ENCODE data around the gene WNT7B.
A peak's percentile ranks its signal among the peaks of the same experiment; 100 is the strongest.

The WNT7B gene

DNA sequence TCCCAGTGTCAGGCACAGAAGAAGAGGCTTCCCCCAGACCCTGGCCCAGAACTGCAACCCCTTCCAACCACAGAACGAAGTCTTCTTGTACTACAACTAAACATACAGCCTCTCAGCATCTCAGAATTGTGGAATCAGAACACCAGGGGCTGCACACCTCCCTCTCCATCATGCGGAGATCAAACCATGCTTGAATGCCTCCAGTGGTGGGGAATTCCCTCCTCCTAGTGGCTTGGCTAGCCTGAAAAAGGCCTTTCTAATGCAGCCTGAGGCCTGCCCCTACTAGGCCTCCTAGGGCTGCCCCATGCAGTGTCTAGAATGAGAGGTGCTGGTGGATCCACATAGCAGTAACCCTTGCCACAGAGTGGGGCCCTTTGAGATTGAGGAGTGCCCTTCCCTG, 62.7 kb downstream of the WNT7B start:
- no peak overlapping the region for H3K27ac ChIP-seq (ENCODE audit: insufficient read depth in 1 of 2, low read depth in 1 of 2, low read length in 2 of 2, poor library complexity in 1 of 2, severe bottlenecking in 2 of 2)
- peaks cover 0 to 16% (median 13%) of the 10 kb centered on the region in 4 experiments for H3K4me1 ChIP-seq (ENCODE audit: control extremely low read depth in 1 of 4, control insufficient read depth in 4 of 4, insufficient read depth in 4 of 4, low read length in 3 of 4)
- WGBS (ENCODE audit: insufficient coverage) = 100% methylated on average over 1 of the region's 2 CpGs
- peaks cover 0 to 9% (median under 1%) of the 10 kb centered on the region in 5 experiments for H3K27me3 ChIP-seq (replicated peaks in 2 of 5; ENCODE audit: control insufficient read depth in 4 of 5, insufficient read depth in 5 of 5, low read length in 4 of 5)
- POLR2A ChIA-PET = no interaction called here
- H3K9me3 ChIP-seq (ENCODE audit: control extremely low read depth in 1 of 5, control insufficient read depth in 4 of 5, insufficient read depth in 2 of 5, low read depth in 1 of 5, low read length in 4 of 5) = peaks cover 0 to 11% (median 7%) of the 10 kb centered on the region in 5 experiments
- no peak for DNase-seq
- CTCF ChIA-PET = no interaction called here
- no peak overlapping the region for H3K4me3 ChIP-seq (ENCODE audit: control insufficient read depth in 1 of 7, extremely low read depth in 1 of 7, insufficient read depth in 4 of 7, low read depth in 2 of 7, low read length in 6 of 7)
- H3K36me3 ChIP-seq (ENCODE audit: control insufficient read depth in 4 of 4, insufficient read depth in 4 of 4, low read length in 3 of 4) = no peaks in the 10 kb centered on the region

DNA sequence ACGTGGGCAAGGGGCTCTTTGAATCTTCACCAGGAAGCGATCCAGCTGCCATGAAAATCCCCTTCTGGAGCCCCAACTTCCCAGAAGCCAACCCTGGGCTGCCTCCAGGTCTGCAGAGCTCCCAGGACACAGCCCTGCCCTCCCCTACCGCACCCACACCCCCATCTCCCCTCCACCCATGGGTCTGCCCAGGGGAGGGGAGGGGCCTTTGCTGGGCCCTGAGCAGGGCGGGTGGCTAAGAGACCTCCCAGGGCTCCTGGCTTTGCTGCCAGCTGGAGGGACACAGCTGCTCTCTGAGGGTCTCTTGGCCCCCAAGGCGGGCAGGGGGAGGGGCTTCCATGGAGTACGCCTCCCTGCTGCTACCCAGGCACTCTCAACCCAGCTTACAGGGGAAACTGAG, 64.1 kb downstream of the WNT7B start:
- no peak overlapping the region for H3K4me3 ChIP-seq (ENCODE audit: control insufficient read depth in 1 of 7, extremely low read depth in 1 of 7, insufficient read depth in 4 of 7, low read depth in 2 of 7, low read length in 6 of 7)
- CTCF ChIA-PET = interaction anchor here (1.4 kb wide), 1 partner anchor 272 kb away, joined by 3 read pairs; no protein-coding TSS in a partner anchor
- DNase-seq = no peak
- 93% methylated on average over 5 of the region's 6 CpGs for WGBS (ENCODE audit: insufficient coverage)
- no peaks in the 10 kb centered on the region for H3K36me3 ChIP-seq (ENCODE audit: control insufficient read depth in 4 of 4, insufficient read depth in 4 of 4, low read length in 3 of 4)
- POLR2A ChIA-PET = no interaction called here
- peaks cover 0 to 3% (median 2%) of the 10 kb centered on the region in 4 experiments for H3K4me1 ChIP-seq (ENCODE audit: control extremely low read depth in 1 of 4, control insufficient read depth in 4 of 4, insufficient read depth in 4 of 4, low read length in 3 of 4)
- H3K27me3 ChIP-seq (replicated peaks in 2 of 5; ENCODE audit: control insufficient read depth in 4 of 5, insufficient read depth in 5 of 5, low read length in 4 of 5) = peaks cover 0 to 18% (median 2%) of the 10 kb centered on the region in 5 experiments
- no peak overlapping the region for H3K27ac ChIP-seq (ENCODE audit: insufficient read depth in 1 of 2, low read depth in 1 of 2, low read length in 2 of 2, poor library complexity in 1 of 2, severe bottlenecking in 2 of 2)
- H3K9me3 ChIP-seq (ENCODE audit: control extremely low read depth in 1 of 5, control insufficient read depth in 4 of 5, insufficient read depth in 2 of 5, low read depth in 1 of 5, low read length in 4 of 5) = peaks cover 0 to 11% (median 7%) of the 10 kb centered on the region in 5 experiments

DNA sequence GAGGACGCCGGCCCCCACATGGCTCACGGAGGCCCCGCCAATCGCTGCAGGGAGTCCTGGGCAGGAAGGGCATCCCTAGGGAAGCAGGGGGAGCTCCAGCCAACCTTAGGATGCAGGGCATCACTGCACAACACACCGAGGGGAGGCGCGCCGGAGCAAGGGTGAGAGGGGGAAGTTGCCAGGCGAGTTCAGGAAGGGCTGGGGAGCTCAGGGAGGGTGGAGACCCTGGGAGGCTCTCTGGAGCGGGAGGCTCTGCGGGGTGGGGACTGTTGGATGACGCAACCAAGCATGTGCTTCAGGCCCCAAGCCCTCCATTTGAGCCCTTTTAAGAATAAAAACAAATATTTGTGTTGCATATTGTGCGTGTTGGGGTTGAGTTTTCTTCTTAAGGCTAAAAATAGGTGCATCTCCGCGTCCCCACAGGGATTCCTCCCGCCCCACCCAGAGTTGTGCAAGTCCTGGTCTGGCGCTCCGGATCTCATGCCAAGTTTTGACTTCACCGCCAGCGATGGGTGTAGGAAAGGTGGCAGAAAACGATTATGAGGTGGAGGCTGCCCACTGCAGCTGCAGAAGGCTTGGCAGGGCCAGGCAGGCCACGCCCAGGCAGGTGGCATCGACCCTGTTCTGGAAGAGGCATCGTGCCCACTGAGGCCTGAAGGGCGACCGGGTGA, 65.2 kb downstream of the WNT7B start:
- H3K27me3 ChIP-seq (replicated peaks in 2 of 5; ENCODE audit: control insufficient read depth in 4 of 5, insufficient read depth in 5 of 5, low read length in 4 of 5) = peaks cover 0 to 26% (median 4%) of the 10 kb centered on the region in 5 experiments
- CTCF ChIA-PET = interaction anchor here (1.2 to 1.4 kb wide), 3 partner anchors 48 to 1086 kb away, joined by 3 read pairs; no protein-coding TSS in a partner anchor
- POLR2A ChIA-PET = no interaction called here

DNA sequence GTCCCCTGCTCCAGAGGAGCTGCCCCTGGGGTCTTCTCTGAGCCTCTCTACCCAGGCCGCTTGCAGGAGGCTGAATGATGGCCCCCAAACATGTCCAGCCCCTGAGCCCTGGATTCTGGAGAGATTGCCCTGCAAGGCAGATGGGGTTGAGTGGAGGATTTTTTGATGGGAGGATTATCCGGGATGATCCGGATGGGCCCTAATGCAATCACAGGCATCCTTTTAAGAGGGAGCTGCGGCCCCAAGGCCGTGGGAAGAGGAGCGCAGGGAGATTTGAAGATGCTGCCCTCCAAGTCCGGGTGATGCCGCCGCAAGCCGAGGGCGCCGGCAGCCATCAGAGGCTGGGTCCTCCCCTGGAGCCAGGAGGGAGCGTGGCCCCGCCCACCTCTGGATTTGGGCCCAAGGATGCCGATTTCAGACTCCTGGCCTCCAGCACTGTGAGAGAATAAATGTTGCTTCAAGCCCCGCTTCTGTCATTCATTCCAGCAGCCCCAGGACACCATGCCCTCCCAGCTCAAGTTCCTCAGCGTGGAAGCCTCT, 66.0 kb downstream of the WNT7B start:
- CTCF ChIA-PET = interaction anchor here (1.2 to 1.4 kb wide), 2 partner anchors 47 to 1086 kb away, joined by 3 read pairs; no protein-coding TSS in a partner anchor
- H3K4me3 ChIP-seq (ENCODE audit: control insufficient read depth in 1 of 7, extremely low read depth in 1 of 7, insufficient read depth in 4 of 7, low read depth in 2 of 7, low read length in 6 of 7) = no peak overlapping the region
- no peaks in the 10 kb centered on the region for H3K36me3 ChIP-seq (ENCODE audit: control insufficient read depth in 4 of 4, insufficient read depth in 4 of 4, low read length in 3 of 4)
- DNase-seq = no peak
- no peak overlapping the region for H3K27ac ChIP-seq (ENCODE audit: insufficient read depth in 1 of 2, low read depth in 1 of 2, low read length in 2 of 2, poor library complexity in 1 of 2, severe bottlenecking in 2 of 2)
- 98% methylated on average over 14 of the region's 17 CpGs for whole genome bisulfite sequencing (ENCODE audit: insufficient coverage)
- POLR2A ChIA-PET = interaction anchor here (0.7 kb wide), 1 partner anchor 685 kb away, joined by 3 read pairs; no protein-coding TSS in a partner anchor
- no peaks in the 10 kb centered on the region for H3K4me1 ChIP-seq (ENCODE audit: control extremely low read depth in 1 of 4, control insufficient read depth in 4 of 4, insufficient read depth in 4 of 4, low read length in 3 of 4)
- peaks cover 0 to 29% (median 4%) of the 10 kb centered on the region in 5 experiments for H3K27me3 ChIP-seq (replicated peaks in 2 of 5; ENCODE audit: control insufficient read depth in 4 of 5, insufficient read depth in 5 of 5, low read length in 4 of 5)
- peaks cover 0 to 11% (median 7%) of the 10 kb centered on the region in 5 experiments for H3K9me3 ChIP-seq (ENCODE audit: control extremely low read depth in 1 of 5, control insufficient read depth in 4 of 5, insufficient read depth in 2 of 5, low read depth in 1 of 5, low read length in 4 of 5)

More for the DNA sequence above, 65.2 kb downstream of the WNT7B start:
- peaks cover 0 to 11% (median 7%) of the 10 kb centered on the region in 5 experiments for H3K9me3 ChIP-seq (ENCODE audit: control extremely low read depth in 1 of 5, control insufficient read depth in 4 of 5, insufficient read depth in 2 of 5, low read depth in 1 of 5, low read length in 4 of 5)
- H3K4me1 ChIP-seq (ENCODE audit: control extremely low read depth in 1 of 4, control insufficient read depth in 4 of 4, insufficient read depth in 4 of 4, low read length in 3 of 4) = no peaks in the 10 kb centered on the region
- H3K4me3 ChIP-seq (ENCODE audit: control insufficient read depth in 1 of 7, extremely low read depth in 1 of 7, insufficient read depth in 4 of 7, low read depth in 2 of 7, low read length in 6 of 7) = no peak overlapping the region
- no peaks in the 10 kb centered on the region for H3K36me3 ChIP-seq (ENCODE audit: control insufficient read depth in 4 of 4, insufficient read depth in 4 of 4, low read length in 3 of 4)
- no peak overlapping the region for H3K27ac ChIP-seq (ENCODE audit: insufficient read depth in 1 of 2, low read depth in 1 of 2, low read length in 2 of 2, poor library complexity in 1 of 2, severe bottlenecking in 2 of 2)
- WGBS (ENCODE audit: insufficient coverage) = 72% methylated on average over 21 of the region's 27 CpGs
- peak in 2 of 3 donors; percentile 52 to 53 for DNase-seq

DNA sequence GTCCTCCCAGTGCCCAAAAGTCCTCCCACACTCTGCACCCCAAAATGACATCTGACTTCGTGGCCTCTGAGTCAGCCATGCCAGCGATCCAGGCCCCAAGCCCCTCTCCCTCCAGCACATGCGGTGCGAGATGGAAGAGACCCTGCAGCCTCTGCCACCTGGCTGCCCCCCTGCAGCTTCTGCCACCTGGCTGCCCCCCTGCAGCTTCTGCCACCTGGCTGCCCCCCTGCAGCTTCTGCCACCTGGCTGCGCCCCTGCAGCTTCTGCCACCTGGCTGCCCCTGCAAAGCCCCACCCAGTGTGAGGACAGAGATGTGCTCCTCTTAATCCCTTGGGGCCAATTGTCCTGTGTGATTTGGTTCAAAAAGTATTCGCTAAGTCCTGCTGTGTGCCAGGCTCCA, 68.0 kb downstream of the WNT7B start:
- H3K4me3 ChIP-seq (ENCODE audit: control insufficient read depth in 1 of 7, extremely low read depth in 1 of 7, insufficient read depth in 4 of 7, low read depth in 2 of 7, low read length in 6 of 7) = no peak overlapping the region
- H3K27me3 ChIP-seq (replicated peaks in 2 of 5; ENCODE audit: control insufficient read depth in 4 of 5, insufficient read depth in 5 of 5, low read length in 4 of 5) = peaks cover 0 to 46% (median 4%) of the 10 kb centered on the region in 5 experiments
- ChIA-PET CTCF (no interaction called here), POLR2A (no interaction called here)
- DNase-seq = no peak
- no peak overlapping the region for H3K27ac ChIP-seq (ENCODE audit: insufficient read depth in 1 of 2, low read depth in 1 of 2, low read length in 2 of 2, poor library complexity in 1 of 2, severe bottlenecking in 2 of 2)
- H3K4me1 ChIP-seq (ENCODE audit: control extremely low read depth in 1 of 4, control insufficient read depth in 4 of 4, insufficient read depth in 4 of 4, low read length in 3 of 4) = peaks cover 0 to 7% (median 3%) of the 10 kb centered on the region in 4 experiments
- 100% methylated on average over 2 of the region's 6 CpGs for WGBS (ENCODE audit: insufficient coverage)
- H3K9me3 ChIP-seq (ENCODE audit: control extremely low read depth in 1 of 5, control insufficient read depth in 4 of 5, insufficient read depth in 2 of 5, low read depth in 1 of 5, low read length in 4 of 5) = peaks cover 0 to 2% (median 0%) of the 10 kb centered on the region in 5 experiments
- no peaks in the 10 kb centered on the region for H3K36me3 ChIP-seq (ENCODE audit: control insufficient read depth in 4 of 4, insufficient read depth in 4 of 4, low read length in 3 of 4)

DNA sequence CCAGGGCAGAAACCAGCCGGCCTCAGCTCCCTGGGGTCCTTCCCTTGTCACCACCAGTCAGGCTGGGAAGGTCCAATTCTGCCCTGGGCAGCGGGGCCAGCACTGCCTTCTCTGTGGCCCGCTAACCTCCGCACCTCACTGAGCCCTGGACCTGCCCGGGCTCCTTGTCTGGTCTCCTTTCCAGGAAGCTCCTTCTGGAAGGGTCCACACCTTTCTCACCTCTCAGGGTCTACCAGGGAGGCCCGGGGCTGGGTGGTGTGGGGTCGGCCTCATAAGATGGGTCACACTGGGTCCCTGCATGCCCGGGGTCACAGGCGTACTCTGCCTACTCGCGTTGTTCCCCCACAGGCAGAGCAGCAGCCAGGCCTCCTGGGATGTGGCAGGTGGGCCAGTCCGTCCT, 69.0 kb downstream of the WNT7B start:
- DNase-seq = no peak
- WGBS (ENCODE audit: insufficient coverage) = 84% methylated on average over 12 of the region's 12 CpGs
- no peaks in the 10 kb centered on the region for H3K9me3 ChIP-seq (ENCODE audit: control extremely low read depth in 1 of 5, control insufficient read depth in 4 of 5, insufficient read depth in 2 of 5, low read depth in 1 of 5, low read length in 4 of 5)
- ChIA-PET POLR2A (interaction anchor here (0.7 kb wide), 1 partner anchor 1625 kb away, joined by 3 read pairs; no protein-coding TSS in a partner anchor), CTCF (no interaction called here)
- H3K27ac ChIP-seq (ENCODE audit: insufficient read depth in 1 of 2, low read depth in 1 of 2, low read length in 2 of 2, poor library complexity in 1 of 2, severe bottlenecking in 2 of 2) = no peak overlapping the region
- no peaks in the 10 kb centered on the region for H3K36me3 ChIP-seq (ENCODE audit: control insufficient read depth in 4 of 4, insufficient read depth in 4 of 4, low read length in 3 of 4)
- H3K4me1 ChIP-seq (ENCODE audit: control extremely low read depth in 1 of 4, control insufficient read depth in 4 of 4, insufficient read depth in 4 of 4, low read length in 3 of 4) = peaks cover 0 to 16% (median 7%) of the 10 kb centered on the region in 4 experiments
- peaks cover 0 to 56% (median 4%) of the 10 kb centered on the region in 5 experiments for H3K27me3 ChIP-seq (replicated peaks in 2 of 5; ENCODE audit: control insufficient read depth in 4 of 5, insufficient read depth in 5 of 5, low read length in 4 of 5)
- no peak overlapping the region for H3K4me3 ChIP-seq (ENCODE audit: control insufficient read depth in 1 of 7, extremely low read depth in 1 of 7, insufficient read depth in 4 of 7, low read depth in 2 of 7, low read length in 6 of 7)

DNA sequence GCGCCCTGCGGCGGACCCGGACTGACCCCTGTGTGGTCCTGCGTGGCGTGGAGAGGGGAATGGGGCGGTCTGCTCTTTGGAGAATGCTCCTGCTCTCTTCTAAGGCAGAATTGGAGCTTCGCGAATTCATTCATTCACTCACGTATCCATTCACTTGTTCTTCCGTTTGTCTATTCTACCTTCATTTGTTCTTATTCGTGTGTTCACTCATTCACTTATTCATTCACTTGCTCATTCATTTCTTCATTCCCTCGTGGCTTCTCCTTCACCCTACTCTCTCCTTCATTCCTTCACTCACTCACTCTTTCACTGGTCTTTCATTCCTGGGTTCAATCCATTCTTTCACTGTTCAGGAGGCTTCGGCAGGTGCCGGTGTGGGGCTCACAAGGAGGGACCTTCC, 69.6 kb downstream of the WNT7B start:
- H3K4me1 ChIP-seq (ENCODE audit: control extremely low read depth in 1 of 4, control insufficient read depth in 4 of 4, insufficient read depth in 4 of 4, low read length in 3 of 4) = peaks cover 0 to 21% (median 9%) of the 10 kb centered on the region in 4 experiments
- ChIA-PET POLR2A (interaction anchor here (0.7 kb wide), 1 partner anchor 1624 kb away, joined by 3 read pairs; no protein-coding TSS in a partner anchor), CTCF (no interaction called here)
- no peak for DNase-seq
- H3K27me3 ChIP-seq (replicated peaks in 2 of 5; ENCODE audit: control insufficient read depth in 4 of 5, insufficient read depth in 5 of 5, low read length in 4 of 5) = peaks cover 0 to 62% (median 4%) of the 10 kb centered on the region in 5 experiments
- no peaks in the 10 kb centered on the region for H3K36me3 ChIP-seq (ENCODE audit: control insufficient read depth in 4 of 4, insufficient read depth in 4 of 4, low read length in 3 of 4)
- no peak overlapping the region for H3K27ac ChIP-seq (ENCODE audit: insufficient read depth in 1 of 2, low read depth in 1 of 2, low read length in 2 of 2, poor library complexity in 1 of 2, severe bottlenecking in 2 of 2)
- H3K4me3 ChIP-seq (ENCODE audit: control insufficient read depth in 1 of 7, extremely low read depth in 1 of 7, insufficient read depth in 4 of 7, low read depth in 2 of 7, low read length in 6 of 7) = no peak overlapping the region
- 83% methylated on average over 15 of the region's 15 CpGs for WGBS (ENCODE audit: insufficient coverage)
- no peaks in the 10 kb centered on the region for H3K9me3 ChIP-seq (ENCODE audit: control extremely low read depth in 1 of 5, control insufficient read depth in 4 of 5, insufficient read depth in 2 of 5, low read depth in 1 of 5, low read length in 4 of 5)
